Uterus (tissue), 2 donors: ENCODE measurements around the gene NT5DC2.

Source experiments
- CTCF ChIP-seq, 4 experiments: fragments of 200-600 bp in 2 of 4; fragments of 450-650 bp in 2 of 4; sonication (generic) in 2 of 4; IDR thresholded peaks; one replicate each; pipeline ENCODE4 v1.5.1; 2016 to 2019; ENCODE audit warnings: antibody characterized with exemption in 4 of 4, mild to moderate bottlenecking in 2 of 4, moderate library complexity in 1 of 4
- POLR2A ChIP-seq, 2 donors: fragments of 450-650 bp; IDR thresholded peaks; one replicate each; pipeline ENCODE4 v1.6.1; 2016; ENCODE audit warnings: antibody characterized with exemption in 2 of 2, mild to moderate bottlenecking in 1 of 2, moderate library complexity in 1 of 2

- TF ChIP-seq CTCF (IDR thresholded peaks at IDR 0.05) = no peak
- no peak for TF ChIP-seq POLR2A (IDR thresholded peaks at IDR 0.05)
Measured at GRCh38 chr3:52477076-52477795, 56.4 kb downstream of the NT5DC2 start.
